Heart left ventricle (tissue), 13 donors: ENCODE data around the gene ITGA2.

ENCODE experiments used
- POLR2A ChIP-seq, 2 donors: fragments of 450-650 bp; IDR thresholded peaks; one replicate each; pipeline ENCODE4 v1.6.1; 2017; ENCODE audit warnings: antibody characterized with exemption in 2 of 2, mild to moderate bottlenecking in 2 of 2, moderate library complexity in 2 of 2
- TF ChIP-seq, protein P1 (sequence below), 12 donors: fragments of 200-600 bp; sonication (generic) in 4 of 12; IDR thresholded peaks; one replicate each; pipeline versions ENCODE4 v1.5.0 to v1.8.0; 2018 to 2022; ENCODE audit warnings: antibody characterized with exemption in 12 of 12, mild to moderate bottlenecking in 5 of 12
- donor health status: ischemic (EF 13 %, LVEDD 7.1; RV severe dilation, severe dysfunction).
- donor health status: DM: no; HTN: yes; CAD: no.
- donor health status: DM: no; HTN: no; CAD: no.
- donor health status: ischemic (EF 25% LVEDD 6.9; RV normal size, moderate dysfunction).
- donor health status: ischemic (EF 25% LVEDD 5.7; RV mildly dilated, moderate dysfunction).
- donor health status: ischemic (EF 35%, LVEDD 5.7; RV mildly dilated, moderate dysfunction).
- donor health status: nonischemic (EF 11% LVEDD 7.7; RV severe dilation, severe dysfunction).
- donor health status: DM: yes; HTN: yes; CAD: no.
- donor health status: PGD.
- donor health status: ischemic (EF 29% LVEDD 5.4; RV normal size, mild dysfunction).
- donor health status: nonischemic (EF 23%, LVEDD 6.1; RV moderate dilation, normal function).

- TF ChIP-seq, protein P1, sequence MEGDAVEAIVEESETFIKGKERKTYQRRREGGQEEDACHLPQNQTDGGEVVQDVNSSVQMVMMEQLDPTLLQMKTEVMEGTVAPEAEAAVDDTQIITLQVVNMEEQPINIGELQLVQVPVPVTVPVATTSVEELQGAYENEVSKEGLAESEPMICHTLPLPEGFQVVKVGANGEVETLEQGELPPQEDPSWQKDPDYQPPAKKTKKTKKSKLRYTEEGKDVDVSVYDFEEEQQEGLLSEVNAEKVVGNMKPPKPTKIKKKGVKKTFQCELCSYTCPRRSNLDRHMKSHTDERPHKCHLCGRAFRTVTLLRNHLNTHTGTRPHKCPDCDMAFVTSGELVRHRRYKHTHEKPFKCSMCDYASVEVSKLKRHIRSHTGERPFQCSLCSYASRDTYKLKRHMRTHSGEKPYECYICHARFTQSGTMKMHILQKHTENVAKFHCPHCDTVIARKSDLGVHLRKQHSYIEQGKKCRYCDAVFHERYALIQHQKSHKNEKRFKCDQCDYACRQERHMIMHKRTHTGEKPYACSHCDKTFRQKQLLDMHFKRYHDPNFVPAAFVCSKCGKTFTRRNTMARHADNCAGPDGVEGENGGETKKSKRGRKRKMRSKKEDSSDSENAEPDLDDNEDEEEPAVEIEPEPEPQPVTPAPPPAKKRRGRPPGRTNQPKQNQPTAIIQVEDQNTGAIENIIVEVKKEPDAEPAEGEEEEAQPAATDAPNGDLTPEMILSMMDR (IDR thresholded peaks at IDR 0.05), result no peak
- TF ChIP-seq POLR2A (IDR thresholded peaks at IDR 0.05), result no peak
These were observed 122.0 kb downstream of the ITGA2 start for GRCh38 chr5:53111139-53111538.
